ENCODE measurements around the gene WNT7B.

Gene WNT7B

GRCh38 chr22:45980268-45980570 is 3.3 kb upstream of the WNT7B start:
- intact Hi-C loops (cut with DNase I; ENCODE audit: low total_unique reads) = no loop called here
- no peak for DNase-seq
- H3K9me3 ChIP-seq = peaks cover 0 to 6% (median 3%) of the 10 kb centered on the region in 3 donors
- TF ChIP-seq CTCF (IDR thresholded peaks at IDR 0.05) = no peak
- H3K27ac ChIP-seq = no peak overlapping the region
- no peaks in the 10 kb centered on the region for H3K36me3 ChIP-seq
- H3K4me3 ChIP-seq = no peak overlapping the region
- peaks cover 0 to 40% (median 32%) of the 10 kb centered on the region in 4 donors for H3K4me1 ChIP-seq
- H3K27me3 ChIP-seq = peaks cover 0 to 45% of the 10 kb centered on the region in 2 donors

GRCh38 chr22:45978275-45978713 is 1.3 kb upstream of the WNT7B start:
- Histone ChIP-seq H3K27me3 (peaks cover 0 to 64% of the 10 kb centered on the region in 2 donors), H3K27ac (no peak overlapping the region), H3K4me1 (peaks cover 0 to 42% (median 32%) of the 10 kb centered on the region in 4 donors), H3K9me3 (no peaks in the 10 kb centered on the region), H3K36me3 (no peaks in the 10 kb centered on the region), H3K4me3 (peak overlapping the region; percentile 38 to 57)
- intact Hi-C loops (cut with DNase I; ENCODE audit: low total_unique reads) = no loop called here
- no peak for DNase-seq
- TF ChIP-seq CTCF (IDR thresholded peaks at IDR 0.05) = peak in 1 of 2 experiments; percentile 49

- Histone ChIP-seq H3K4me1 (peaks cover 0 to 43% (median 32%) of the 10 kb centered on the region in 4 donors), H3K27me3 (peaks cover 0 to 70% of the 10 kb centered on the region in 2 donors), H3K9me3 (no peaks in the 10 kb centered on the region), H3K36me3 (no peaks in the 10 kb centered on the region), H3K4me3 (no peak overlapping the region), H3K27ac (no peak overlapping the region)
- TF ChIP-seq CTCF (IDR thresholded peaks at IDR 0.05) = no peak
- intact Hi-C loops (cut with DNase I; ENCODE audit: low total_unique reads) = no loop called here
- no peak for DNase-seq
Observed at GRCh38 chr22:45977551-45978274, 751 bp upstream of the WNT7B start.

- H3K27me3 ChIP-seq = peaks cover 0 to 83% of the 10 kb centered on the region in 2 donors
Observed at GRCh38 chr22:45976254-45977002, 534 bp downstream of the WNT7B start.

More at GRCh38 chr22:45976254-45977002, 534 bp downstream of the WNT7B start:
- intact Hi-C loops (cut with DNase I; ENCODE audit: low total_unique reads) = no loop called here
- Histone ChIP-seq H3K36me3 (no peaks in the 10 kb centered on the region), H3K4me3 (peak overlapping the region in 1 of 2 donors; percentile 10), H3K27ac (no peak overlapping the region), H3K9me3 (no peaks in the 10 kb centered on the region), H3K4me1 (peaks cover 0 to 56% (median 42%) of the 10 kb centered on the region in 4 donors)
- TF ChIP-seq CTCF (IDR thresholded peaks at IDR 0.05) = no peak
- DNase-seq = no peak

Measured in tibial artery (tissue), 4 donors.